MCF 10A (cell line): ENCODE data around the gene SUN3. TPM values are rescaled to one million over a fixed set of nuclear protein-coding genes. Genes with fewer than 3 reads are reported as not detected.

Source experiments
- BruUV-seq: library from RNA; stranded (reverse); fragments of 400-500 nt; replicated peaks from 2 replicates; lab custom pipeline; 2021; lab: Mats Ljungman, UMichigan
- CTCF ChIA-PET: fragments of 300-600 bp; sonication (Branson Sonifier 250); formaldehyde crosslinking; extraction: SDS; loops from one replicate; lab custom pipeline; 2021; ENCODE audit warnings: antibody characterized with exemption, inconsistent platforms; lab: Yijun Ruan, JAX
- POLR2A ChIA-PET: fragments of 300-600, 350-650 bp; sonication (Branson Sonifier 250); formaldehyde crosslinking; extraction: SDS; loops from one replicate; lab custom pipeline; 2020; ENCODE audit warnings: antibody characterized with exemption, inconsistent platforms; lab: Yijun Ruan, JAX
- DNase-seq: peaks from one replicate; pipeline ENCODE4 v3.0.0-alpha.2; 2018; ENCODE audit not compliant: unreplicated experiment
- H3K27ac Mint-ChIP-seq: one replicate; pipeline ENCODE4 v1.8.0; 2022; ENCODE audit warnings: mild to moderate bottlenecking, low read depth, mixed read lengths; ENCODE audit not compliant: unreplicated experiment
- H3K27me3 Mint-ChIP-seq: one replicate; pipeline ENCODE4 v1.8.0; 2022; ENCODE audit warnings: mixed read lengths; ENCODE audit not compliant: insufficient read depth, unreplicated experiment
- H3K36me3 Mint-ChIP-seq: one replicate; pipeline ENCODE4 v1.8.0; 2022; ENCODE audit warnings: mild to moderate bottlenecking, moderate library complexity, mixed read lengths; ENCODE audit not compliant: insufficient read depth, unreplicated experiment
- H3K4me1 Mint-ChIP-seq: one replicate; pipeline ENCODE4 v1.8.0; 2022; ENCODE audit warnings: mixed read lengths; ENCODE audit not compliant: insufficient read depth, unreplicated experiment
- H3K4me3 Mint-ChIP-seq: one replicate; pipeline ENCODE4 v1.8.0; 2022; ENCODE audit warnings: mild to moderate bottlenecking, moderate library complexity, mixed read lengths; ENCODE audit not compliant: unreplicated experiment
- H3K9me3 Mint-ChIP-seq: one replicate; pipeline ENCODE4 v1.8.0; 2022; ENCODE audit warnings: mixed read lengths; ENCODE audit not compliant: unreplicated experiment
- CTCF ChIP-seq: fragments of 200-600 bp; IDR thresholded peaks from one replicate; pipeline ENCODE4 v1.8.0; 2022; ENCODE audit warnings: antibody characterized with exemption, mild to moderate bottlenecking; ENCODE audit not compliant: unreplicated experiment
- intact Hi-C: fragments of 100-400 bp; cut with micrococcal nuclease; formaldehyde crosslinking; loops from 2 replicates; pipeline ENCODE4 v1.14.1; 2022
- total RNA-seq: library from RNA; stranded (reverse); gene quantifications from 2 replicates; pipeline ENCODE4 v1.2.3, GENCODE V29; 2022

The SUN3 gene
- total RNA-seq, 1 experiment from 2014 or later = not detected

- intact Hi-C loops = loop anchor here (2.0 kb wide), 1 partner anchor 671 kb away; no protein-coding TSS in a partner anchor
- no peak overlapping the region for H3K27ac Mint-ChIP-seq
These were observed 91.0 kb downstream of the SUN3 start for GRCh38 chr7:47937711-47938573.

More at GRCh38 chr7:47937711-47938573, 91.0 kb downstream of the SUN3 start:
- no peaks in the 10 kb centered on the region for H3K36me3 Mint-ChIP-seq
- H3K4me3 Mint-ChIP-seq = no peak overlapping the region
- H3K27me3 Mint-ChIP-seq = no peaks in the 10 kb centered on the region
- no peak for DNase-seq
- POLR2A ChIA-PET = interaction anchor here (0.6 kb wide), 1 partner anchor 54 kb away, joined by 3 read pairs; no protein-coding TSS in a partner anchor
- no peak for TF ChIP-seq CTCF
- CTCF ChIA-PET = interaction anchor here (0.6 to 2.7 kb wide), 7 partner anchors 7 to 672 kb away, joined by 3 to 15 read pairs (median 4); no protein-coding TSS in a partner anchor
- no TSS peak for BruUV-seq
- peaks cover 11% of the 10 kb centered on the region for H3K4me1 Mint-ChIP-seq
- no peaks in the 10 kb centered on the region for H3K9me3 Mint-ChIP-seq

Other genes with a start within 250 kb of the SUN3 start
- 0.25 TPM in 1 of 2 replicates, not detected in the other for gene PKD1L1, start 80.6 kb downstream of the SUN3 start, total RNA-seq
- gene HUS1, start 49.5 kb downstream of the SUN3 start, total RNA-seq = 39.9 and 42.8 TPM in 2 replicates
- gene C7orf57, start 6.4 kb upstream of the SUN3 start, total RNA-seq = 0.37 and 0.52 TPM in 2 replicates
- gene UPP1, start 60.2 kb upstream of the SUN3 start, total RNA-seq = 602 and 797 TPM in 2 replicates
- 0.20 and 0.30 TPM in 2 replicates for gene ABCA13, start 142.4 kb upstream of the SUN3 start, total RNA-seq